ENCODE data around the gene DIAPH3.

The DIAPH3 gene

DNA sequence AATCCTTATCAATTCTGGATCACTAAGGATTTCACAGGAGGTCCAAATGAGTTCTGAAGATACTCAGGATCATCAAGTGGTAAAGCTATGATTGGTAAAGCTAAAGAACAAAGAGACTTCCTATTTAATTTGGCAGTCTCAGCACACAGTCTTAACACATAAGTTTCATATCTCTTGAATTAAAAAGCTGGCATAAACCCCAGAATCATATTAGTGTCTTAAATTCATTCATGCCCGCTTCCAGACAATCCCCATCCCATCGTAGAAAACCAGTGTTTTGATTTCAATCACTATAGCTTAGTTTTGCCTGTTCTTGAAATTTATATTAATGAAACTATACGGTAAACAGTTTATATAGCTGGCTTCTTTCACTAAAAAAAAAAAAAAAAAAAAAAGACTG, 278.7 kb downstream of the DIAPH3 start:
- Histone ChIP-seq H3K4me1 (ENCODE audit: control insufficient read depth, insufficient read depth, low read length) (no peaks in the 10 kb centered on the region), H3K27me3 (ENCODE audit: control insufficient read depth, insufficient read depth, low read length) (no peaks in the 10 kb centered on the region), H3K4me3 (ENCODE audit: low read length) (no peak overlapping the region), H3K36me3 (ENCODE audit: control insufficient read depth, insufficient read depth, low read length) (no peaks in the 10 kb centered on the region), H3K27ac (ENCODE audit: low read length) (no peak overlapping the region), H3K9me3 (ENCODE audit: control insufficient read depth, insufficient read depth, low read length) (no peaks in the 10 kb centered on the region)
- WGBS (ENCODE audit: insufficient coverage, insufficient read length) = no CpG with 5 or more reads among the region's 3 CpGs
- no peak for DNase-seq (ENCODE audit: low read depth, low spot score)

DNA sequence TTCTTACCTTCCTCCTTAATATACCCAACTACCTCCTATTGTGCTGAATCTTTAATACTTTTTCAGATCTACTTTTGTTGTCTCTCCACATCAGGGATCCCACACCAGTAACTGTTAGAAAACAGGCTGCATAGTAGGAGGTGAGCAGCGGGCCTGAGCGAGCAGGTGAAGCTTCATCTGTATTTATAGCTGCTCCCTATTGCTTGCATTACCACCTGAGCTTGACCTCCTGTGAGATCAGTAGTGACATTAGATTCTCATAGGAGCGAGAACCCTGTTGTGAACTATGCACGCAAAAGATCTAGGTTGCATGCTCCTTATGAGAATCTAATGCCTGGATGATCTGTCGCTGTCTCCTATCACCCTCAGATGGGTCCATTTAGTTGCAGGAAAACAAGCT, 279.8 kb downstream of the DIAPH3 start:
- Histone ChIP-seq H3K4me3 (ENCODE audit: low read length) (no peak overlapping the region), H3K27me3 (ENCODE audit: control insufficient read depth, insufficient read depth, low read length) (no peaks in the 10 kb centered on the region), H3K9me3 (ENCODE audit: control insufficient read depth, insufficient read depth, low read length) (no peaks in the 10 kb centered on the region), H3K27ac (ENCODE audit: low read length) (no peak overlapping the region), H3K36me3 (ENCODE audit: control insufficient read depth, insufficient read depth, low read length) (no peaks in the 10 kb centered on the region), H3K4me1 (ENCODE audit: control insufficient read depth, insufficient read depth, low read length) (no peaks in the 10 kb centered on the region)
- no peak for DNase-seq (ENCODE audit: low read depth, low spot score)
- no CpG with 5 or more reads among the region's 5 CpGs for WGBS (ENCODE audit: insufficient coverage, insufficient read length)

DNA sequence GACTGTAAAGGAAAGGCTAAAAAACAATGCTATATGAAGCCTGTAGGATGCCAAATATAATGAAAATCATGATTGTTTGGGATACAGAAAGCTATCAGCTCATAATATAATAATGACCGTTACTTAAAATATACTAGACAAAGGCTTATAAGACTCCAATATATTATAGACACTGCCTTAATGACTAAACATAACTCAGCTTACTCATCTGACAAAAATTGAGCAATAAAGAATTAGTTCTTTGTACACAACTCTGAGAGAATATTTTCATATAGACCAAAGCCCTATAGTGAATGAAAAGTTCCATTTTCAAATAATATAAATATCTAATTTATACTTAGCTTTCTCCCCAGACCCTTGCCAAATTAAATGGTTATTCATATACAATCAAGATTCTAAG, 283.3 kb downstream of the DIAPH3 start:
- H3K4me1 ChIP-seq (ENCODE audit: control insufficient read depth, insufficient read depth, low read length) = no peaks in the 10 kb centered on the region
- H3K27me3 ChIP-seq (ENCODE audit: control insufficient read depth, insufficient read depth, low read length) = no peaks in the 10 kb centered on the region
- no peak overlapping the region for H3K4me3 ChIP-seq (ENCODE audit: low read length)
- no peaks in the 10 kb centered on the region for H3K9me3 ChIP-seq (ENCODE audit: control insufficient read depth, insufficient read depth, low read length)
- no peak for DNase-seq (ENCODE audit: low read depth, low spot score)
- H3K27ac ChIP-seq (ENCODE audit: low read length) = no peak overlapping the region
- WGBS (ENCODE audit: insufficient coverage, insufficient read length) = no CpG with 5 or more reads among the region's 1 CpG
- H3K36me3 ChIP-seq (ENCODE audit: control insufficient read depth, insufficient read depth, low read length) = no peaks in the 10 kb centered on the region; the same call in 1 of the 2 replicates

DNA sequence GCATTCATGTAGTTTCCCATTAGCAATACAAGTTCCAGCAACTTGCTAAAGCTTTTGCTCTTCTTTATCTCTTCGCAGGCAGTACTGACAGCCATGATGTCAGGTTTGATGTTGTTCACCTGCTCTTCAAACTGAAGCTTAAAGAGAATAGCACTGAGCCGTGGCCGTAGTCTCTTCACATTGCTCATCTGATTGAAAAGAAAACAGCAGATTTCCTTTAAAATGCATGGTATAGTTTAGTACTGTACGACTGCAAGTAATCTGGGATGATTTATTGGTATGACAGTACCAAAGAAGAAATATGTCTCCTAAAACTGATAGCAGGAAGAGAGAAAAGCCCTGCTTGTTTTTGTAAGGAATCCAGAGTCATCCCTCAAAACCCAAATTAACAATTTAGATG, 284.4 kb downstream of the DIAPH3 start:
- no peaks in the 10 kb centered on the region; the same call in 1 of the 2 replicates for H3K36me3 ChIP-seq (ENCODE audit: control insufficient read depth, insufficient read depth, low read length)
- H3K9me3 ChIP-seq (ENCODE audit: control insufficient read depth, insufficient read depth, low read length) = no peaks in the 10 kb centered on the region
- no peak overlapping the region for H3K27ac ChIP-seq (ENCODE audit: low read length)
- DNase-seq (ENCODE audit: low read depth, low spot score) = no peak
- H3K27me3 ChIP-seq (ENCODE audit: control insufficient read depth, insufficient read depth, low read length) = no peaks in the 10 kb centered on the region
- no peaks in the 10 kb centered on the region for H3K4me1 ChIP-seq (ENCODE audit: control insufficient read depth, insufficient read depth, low read length)
- no peak overlapping the region for H3K4me3 ChIP-seq (ENCODE audit: low read length)
- WGBS (ENCODE audit: insufficient coverage, insufficient read length) = no CpG with 5 or more reads among the region's 4 CpGs

DNA sequence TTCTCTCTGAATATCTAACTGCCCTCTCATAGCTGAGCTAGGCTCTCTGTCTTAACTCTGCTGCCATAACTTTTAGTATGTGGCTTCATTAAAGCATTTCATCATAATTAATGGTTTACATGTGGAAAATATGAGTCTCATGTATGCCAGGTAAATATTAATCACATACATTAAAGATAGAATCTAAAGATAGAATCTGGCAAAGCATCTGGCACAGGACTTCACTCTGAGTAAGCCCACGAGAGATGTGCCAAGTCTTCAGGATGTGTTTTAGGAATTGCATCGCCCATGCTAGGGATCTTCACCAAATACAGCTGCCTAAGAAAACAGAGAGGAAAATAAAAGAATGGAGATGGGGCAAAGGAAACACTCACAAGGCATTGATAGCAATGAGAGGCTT, 285.8 kb downstream of the DIAPH3 start:
- DNase-seq (ENCODE audit: low read depth, low spot score) = no peak
- no peak overlapping the region for H3K4me3 ChIP-seq (ENCODE audit: low read length)
- H3K4me1 ChIP-seq (ENCODE audit: control insufficient read depth, insufficient read depth, low read length) = no peaks in the 10 kb centered on the region
- no CpG with 5 or more reads among the region's 2 CpGs for WGBS (ENCODE audit: insufficient coverage, insufficient read length)
- no peaks in the 10 kb centered on the region; the same call in 1 of the 2 replicates for H3K36me3 ChIP-seq (ENCODE audit: control insufficient read depth, insufficient read depth, low read length)
- no peaks in the 10 kb centered on the region for H3K27me3 ChIP-seq (ENCODE audit: control insufficient read depth, insufficient read depth, low read length)
- no peaks in the 10 kb centered on the region for H3K9me3 ChIP-seq (ENCODE audit: control insufficient read depth, insufficient read depth, low read length)
- H3K27ac ChIP-seq (ENCODE audit: low read length) = no peak overlapping the region

DNA sequence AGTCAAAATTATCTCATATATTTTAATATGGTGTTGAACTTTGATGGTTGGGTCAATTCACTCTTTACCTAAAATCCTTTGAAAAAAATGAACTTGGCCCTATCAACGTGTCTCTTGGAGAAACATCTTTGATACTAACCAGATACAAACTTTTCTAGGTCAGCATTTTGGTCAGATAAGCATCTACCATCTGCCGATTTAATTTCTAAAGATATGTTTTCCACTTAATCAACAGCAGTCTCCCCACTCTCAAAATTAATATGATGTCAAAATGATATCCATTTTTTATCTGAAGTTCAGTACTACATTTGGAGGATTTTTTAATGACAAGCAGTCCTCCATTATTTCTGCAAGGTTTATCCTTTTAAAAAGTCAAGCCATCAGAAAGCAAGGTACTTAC, 288.8 kb downstream of the DIAPH3 start:
- Histone ChIP-seq H3K27me3 (ENCODE audit: control insufficient read depth, insufficient read depth, low read length) (no peaks in the 10 kb centered on the region), H3K36me3 (ENCODE audit: control insufficient read depth, insufficient read depth, low read length) (no peaks in the 10 kb centered on the region; the same call in 1 of the 2 replicates), H3K27ac (ENCODE audit: low read length) (no peak overlapping the region), H3K9me3 (ENCODE audit: control insufficient read depth, insufficient read depth, low read length) (no peaks in the 10 kb centered on the region), H3K4me3 (ENCODE audit: low read length) (no peak overlapping the region), H3K4me1 (ENCODE audit: control insufficient read depth, insufficient read depth, low read length) (no peaks in the 10 kb centered on the region)
- no peak for DNase-seq (ENCODE audit: low read depth, low spot score)
- WGBS (ENCODE audit: insufficient coverage, insufficient read length) = no CpG with 5 or more reads among the region's 2 CpGs

DNA sequence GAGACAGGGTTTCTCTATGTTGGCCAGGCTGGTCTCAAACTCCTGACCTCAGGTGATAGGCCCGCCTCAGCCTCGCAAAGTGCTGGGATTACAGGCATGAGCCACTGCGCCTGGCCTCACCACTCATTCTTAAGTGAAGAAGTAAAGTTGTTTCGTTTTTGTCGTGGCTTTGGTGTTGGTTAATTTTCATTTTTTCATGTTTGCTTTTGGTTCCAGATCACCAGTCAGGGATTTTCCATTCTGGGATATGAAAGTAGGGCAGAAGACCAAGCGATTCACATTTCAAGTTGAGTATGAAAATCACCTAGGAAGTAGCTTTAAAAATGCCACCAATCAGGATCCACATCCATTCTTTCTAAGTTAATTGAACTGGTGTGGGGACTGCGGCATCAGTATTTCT, 289.9 kb downstream of the DIAPH3 start:
- no CpG with 5 or more reads among the region's 7 CpGs for WGBS (ENCODE audit: insufficient coverage, insufficient read length)

DNA sequence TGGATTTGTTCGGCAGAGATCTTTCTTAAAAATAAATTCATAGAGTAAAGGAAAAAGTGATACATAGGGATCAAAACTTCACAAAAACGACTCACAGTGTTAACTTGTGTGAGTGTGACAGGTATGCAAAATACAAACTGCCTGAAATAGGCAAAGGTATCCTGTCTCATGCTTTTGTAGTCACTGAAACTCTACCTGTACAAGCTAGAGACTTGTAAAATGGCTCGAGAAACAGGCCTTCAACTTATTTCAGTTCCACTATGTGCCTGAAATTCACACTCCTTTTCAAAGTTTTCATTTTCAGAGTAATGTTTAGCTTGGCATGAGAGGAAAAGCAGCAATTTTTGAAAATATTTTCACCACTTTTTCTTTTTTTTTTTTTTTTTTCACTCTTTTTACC, 290.4 kb downstream of the DIAPH3 start:
- no peaks in the 10 kb centered on the region; the same call in 1 of the 2 replicates for H3K36me3 ChIP-seq (ENCODE audit: control insufficient read depth, insufficient read depth, low read length)
- H3K4me3 ChIP-seq (ENCODE audit: low read length) = no peak overlapping the region
- H3K9me3 ChIP-seq (ENCODE audit: control insufficient read depth, insufficient read depth, low read length) = no peaks in the 10 kb centered on the region
- H3K27ac ChIP-seq (ENCODE audit: low read length) = no peak overlapping the region
- WGBS (ENCODE audit: insufficient coverage, insufficient read length) = no CpG with 5 or more reads among the region's 3 CpGs
- no peak for DNase-seq (ENCODE audit: low read depth, low spot score)
- H3K4me1 ChIP-seq (ENCODE audit: control insufficient read depth, insufficient read depth, low read length) = no peaks in the 10 kb centered on the region
- H3K27me3 ChIP-seq (ENCODE audit: control insufficient read depth, insufficient read depth, low read length) = no peaks in the 10 kb centered on the region

More for the DNA sequence above, 289.9 kb downstream of the DIAPH3 start:
- no peaks in the 10 kb centered on the region; the same call in 1 of the 2 replicates for H3K36me3 ChIP-seq (ENCODE audit: control insufficient read depth, insufficient read depth, low read length)
- no peaks in the 10 kb centered on the region for H3K9me3 ChIP-seq (ENCODE audit: control insufficient read depth, insufficient read depth, low read length)
- DNase-seq (ENCODE audit: low read depth, low spot score) = no peak
- H3K4me1 ChIP-seq (ENCODE audit: control insufficient read depth, insufficient read depth, low read length) = no peaks in the 10 kb centered on the region
- no peak overlapping the region for H3K27ac ChIP-seq (ENCODE audit: low read length)
- no peak overlapping the region for H3K4me3 ChIP-seq (ENCODE audit: low read length)
- H3K27me3 ChIP-seq (ENCODE audit: control insufficient read depth, insufficient read depth, low read length) = no peaks in the 10 kb centered on the region

DNA sequence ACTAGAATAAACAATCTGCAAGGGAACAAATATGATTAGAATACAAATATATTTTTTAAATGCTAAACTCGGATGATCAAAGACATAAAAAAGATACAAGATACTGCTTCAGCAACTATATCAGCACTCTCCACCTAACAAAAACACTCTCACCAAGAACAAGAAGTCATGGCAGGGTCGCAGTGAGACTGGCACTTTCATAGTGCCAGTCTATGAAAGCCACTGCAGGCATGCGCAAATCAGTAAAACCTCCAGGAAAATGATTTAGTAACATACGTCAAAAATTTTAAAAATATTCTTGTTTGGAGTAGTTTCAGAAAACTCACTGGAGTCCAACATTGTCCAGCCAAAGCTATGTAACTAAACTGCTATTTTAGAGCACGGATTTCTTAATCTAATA, 295.9 kb downstream of the DIAPH3 start:
- H3K4me1 ChIP-seq (ENCODE audit: control insufficient read depth, insufficient read depth, low read length) = no peaks in the 10 kb centered on the region
- H3K4me3 ChIP-seq (ENCODE audit: low read length) = no peak overlapping the region
- no peak for DNase-seq (ENCODE audit: low read depth, low spot score)
- no peaks in the 10 kb centered on the region for H3K9me3 ChIP-seq (ENCODE audit: control insufficient read depth, insufficient read depth, low read length)
- no peak overlapping the region for H3K27ac ChIP-seq (ENCODE audit: low read length)
- no peaks in the 10 kb centered on the region for H3K27me3 ChIP-seq (ENCODE audit: control insufficient read depth, insufficient read depth, low read length)
- H3K36me3 ChIP-seq (ENCODE audit: control insufficient read depth, insufficient read depth, low read length) = no peaks in the 10 kb centered on the region
- no CpG with 5 or more reads among the region's 5 CpGs for WGBS (ENCODE audit: insufficient coverage, insufficient read length)

DNA sequence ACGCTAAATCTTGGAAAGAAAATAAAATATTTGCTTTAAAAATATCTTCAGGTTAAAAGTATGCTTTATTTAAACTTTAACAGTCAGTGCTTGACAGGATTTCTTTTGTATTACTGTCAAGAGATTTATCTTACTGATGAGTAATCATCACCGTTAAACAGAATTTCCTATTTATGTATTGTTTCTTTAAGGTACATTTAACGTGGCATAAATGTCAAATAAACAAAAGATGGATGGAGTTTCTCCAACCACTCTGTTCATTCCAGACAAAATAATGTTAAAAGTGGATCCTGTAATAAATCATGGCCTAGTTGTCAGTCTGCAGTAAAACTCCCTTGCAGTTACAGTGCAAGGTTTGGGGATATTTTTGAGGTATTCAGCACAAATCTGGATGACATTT, 298.3 kb downstream of the DIAPH3 start:
- peaks cover 1% of the 10 kb centered on the region; the same call in 1 of the 2 replicates for H3K4me1 ChIP-seq (ENCODE audit: control insufficient read depth, insufficient read depth, low read length)
- H3K9me3 ChIP-seq (ENCODE audit: control insufficient read depth, insufficient read depth, low read length) = no peaks in the 10 kb centered on the region
- no CpG with 5 or more reads among the region's 3 CpGs for WGBS (ENCODE audit: insufficient coverage, insufficient read length)

DNA sequence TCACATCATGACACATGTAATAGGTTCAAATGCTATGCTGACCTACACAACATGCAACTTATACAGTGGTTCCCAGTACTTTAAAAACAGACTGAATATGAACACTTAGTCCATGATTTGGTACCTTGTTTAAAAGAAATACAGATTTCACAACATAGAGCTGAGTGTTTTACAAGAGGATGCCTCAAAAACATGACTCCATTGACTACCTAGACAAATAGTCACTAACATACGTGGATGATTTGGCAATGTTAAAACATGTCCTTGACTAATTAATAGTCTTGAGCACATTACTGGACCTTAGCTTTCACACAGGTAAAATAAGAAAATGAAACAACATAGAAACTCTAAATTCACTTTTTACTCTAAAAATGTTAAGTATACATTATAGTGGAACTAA, 300.1 kb downstream of the DIAPH3 start:
- no peaks in the 10 kb centered on the region for H3K27me3 ChIP-seq (ENCODE audit: control insufficient read depth, insufficient read depth, low read length)
- no peaks in the 10 kb centered on the region for H3K36me3 ChIP-seq (ENCODE audit: control insufficient read depth, insufficient read depth, low read length)
- H3K9me3 ChIP-seq (ENCODE audit: control insufficient read depth, insufficient read depth, low read length) = no peaks in the 10 kb centered on the region
- peaks cover 1% of the 10 kb centered on the region; the same call in 1 of the 2 replicates for H3K4me1 ChIP-seq (ENCODE audit: control insufficient read depth, insufficient read depth, low read length)
- no peak overlapping the region for H3K4me3 ChIP-seq (ENCODE audit: low read length)
- no peak for DNase-seq (ENCODE audit: low read depth, low spot score)
- no peak overlapping the region for H3K27ac ChIP-seq (ENCODE audit: low read length)
- no CpG with 5 or more reads among the region's 1 CpG for WGBS (ENCODE audit: insufficient coverage, insufficient read length)

More for the DNA sequence above, 298.3 kb downstream of the DIAPH3 start:
- Histone ChIP-seq H3K27ac (ENCODE audit: low read length) (no peak overlapping the region), H3K27me3 (ENCODE audit: control insufficient read depth, insufficient read depth, low read length) (no peaks in the 10 kb centered on the region), H3K36me3 (ENCODE audit: control insufficient read depth, insufficient read depth, low read length) (no peaks in the 10 kb centered on the region), H3K4me3 (ENCODE audit: low read length) (no peak overlapping the region)
- no peak for DNase-seq (ENCODE audit: low read depth, low spot score)
